Natural killer cell treated with Interleukin-12 subunit alpha and Interleukin-12 subunit beta and Interleukin-15 and Interleukin-18, amount 100 ng/mL, for 72 hours (primary cell): ENCODE measurements around the gene NFATC2IP. TPM values are rescaled to one million over a fixed set of nuclear protein-coding genes. Genes with fewer than 3 reads are reported as not detected.
A peak's percentile ranks its signal among the peaks of the same experiment; 100 is the strongest.
"Not testable (repeated sequence)": the region's sequence is repeated elsewhere in the genome, so short reads cannot be mapped to it uniquely, and the experiment has no call there.

ENCODE experiments used
- ATAC-seq, 2 donors: fragments of 150-1000 bp; cut with Tn5 transposase in 1 of 2; sonication (Bioruptor Pico), chemical (Tn5 transposase) in 1 of 2; 2 replicates each; pipeline ENCODE4 v1.10.0; 2021
- DNase-seq: peaks from one replicate; pipeline ENCODE4 v3.0.0; 2022; ENCODE audit warnings: low spot score
- H3K27ac Mint-ChIP-seq, 2 donors: 1 replicate in 1 of 2; 2 replicates in 1 of 2; pipeline ENCODE4 v1.8.0; 2022; ENCODE audit warnings: mixed read lengths in 2 of 2, mild to moderate bottlenecking in 1 of 2, moderate library complexity in 1 of 2
- H3K27me3 Mint-ChIP-seq, 2 donors: 1 replicate in 1 of 2; 2 replicates in 1 of 2; pipeline ENCODE4 v1.8.0; 2022; ENCODE audit warnings: mixed read lengths in 2 of 2
- H3K36me3 Mint-ChIP-seq: one replicate; pipeline ENCODE4 v1.8.0; 2022; ENCODE audit warnings: mixed read lengths
- H3K4me1 Mint-ChIP-seq, 2 donors: 1 replicate in 1 of 2; 2 replicates in 1 of 2; pipeline ENCODE4 v1.8.0; 2022; ENCODE audit warnings: low read depth in 2 of 2, mixed read lengths in 2 of 2, mild to moderate bottlenecking in 1 of 2
- H3K4me3 Mint-ChIP-seq: one replicate; pipeline ENCODE4 v1.8.0; 2022; ENCODE audit warnings: mixed read lengths
- H3K9me3 Mint-ChIP-seq: 2 replicates; pipeline ENCODE4 v1.8.0; 2022; ENCODE audit warnings: mixed read lengths
- total RNA-seq, 2 donors: library from RNA; stranded (reverse); gene quantifications; one replicate each; pipeline ENCODE4 v1.2.3, GENCODE V29; 2022

NFATC2IP gene
- total RNA-seq, 2 donors from 2014 or later: 95.4 to 153 TPM

GRCh38 chr16:28917095-28917494, 33.6 kb upstream of the NFATC2IP start:
- H3K27me3 Mint-ChIP-seq: no peaks in the 10 kb centered on the region
- no peaks in the 10 kb centered on the region for H3K9me3 Mint-ChIP-seq
- ATAC-seq (no peak), DNase-seq (no peak)
- H3K4me3 Mint-ChIP-seq: no peak overlapping the region
- peaks cover 19% of the 10 kb centered on the region for H3K36me3 Mint-ChIP-seq
- H3K27ac Mint-ChIP-seq: no peak overlapping the region
- H3K4me1 Mint-ChIP-seq: peaks cover 4 to 5% of the 10 kb centered on the region in 2 donors

GRCh38 chr16:28918698-28919097, 32.0 kb upstream of the NFATC2IP start:
- no peak for DNase-seq
- Mint-ChIP-seq H3K4me1 (peaks cover 8 to 10% of the 10 kb centered on the region in 2 donors), H3K4me3 (no peak overlapping the region), H3K9me3 (no peaks in the 10 kb centered on the region), H3K27ac (no peak overlapping the region), H3K27me3 (no peaks in the 10 kb centered on the region), H3K36me3 (peaks cover 19% of the 10 kb centered on the region)
- no peak for ATAC-seq

GRCh38 chr16:28923231-28923587, 27.5 kb upstream of the NFATC2IP start:
- peak overlapping the region; percentile 93 for H3K4me3 Mint-ChIP-seq
- H3K36me3 Mint-ChIP-seq: peaks cover 5% of the 10 kb centered on the region
- no peaks in the 10 kb centered on the region for H3K9me3 Mint-ChIP-seq
- H3K27me3 Mint-ChIP-seq: no peaks in the 10 kb centered on the region
- ATAC-seq (no peak), DNase-seq (no peak)
- H3K4me1 Mint-ChIP-seq: peaks cover 29 to 32% of the 10 kb centered on the region in 2 donors
- peak overlapping the region; percentile 98 for H3K27ac Mint-ChIP-seq

- H3K4me1 Mint-ChIP-seq: peaks cover 29 to 32% of the 10 kb centered on the region in 2 donors
- H3K9me3 Mint-ChIP-seq: no peaks in the 10 kb centered on the region
- peaks cover 5% of the 10 kb centered on the region for H3K36me3 Mint-ChIP-seq
- no peak for ATAC-seq
- no peaks in the 10 kb centered on the region for H3K27me3 Mint-ChIP-seq
- no peak for DNase-seq
- H3K27ac Mint-ChIP-seq: peak overlapping the region; percentile 98
- H3K4me3 Mint-ChIP-seq: peak overlapping the region; percentile 93
These were observed 26.9 kb upstream of the NFATC2IP start for GRCh38 chr16:28923652-28924398.

GRCh38 chr16:28924399-28924761, 26.4 kb upstream of the NFATC2IP start:
- Mint-ChIP-seq H3K4me1 (peaks cover 29 to 32% of the 10 kb centered on the region in 2 donors), H3K27me3 (no peaks in the 10 kb centered on the region), H3K27ac (peak overlapping the region; percentile 98)

GRCh38 chr16:28924762-28925385, 25.9 kb upstream of the NFATC2IP start, which contains the start of gene RABEP2:
Gene RABEP2, minus strand, starts transcription at chr16:28925238. Its CDS starts 75 bp downstream, at chr16:28925163.
- peaks cover 29 to 32% of the 10 kb centered on the region in 2 donors for H3K4me1 Mint-ChIP-seq
- H3K27me3 Mint-ChIP-seq: no peaks in the 10 kb centered on the region
- peaks cover 5% of the 10 kb centered on the region for H3K36me3 Mint-ChIP-seq
- H3K9me3 Mint-ChIP-seq: no peaks in the 10 kb centered on the region
- ATAC-seq (peak; percentile 92), DNase-seq (peak; percentile 93)
- peak within 1 kb of the TSS; percentile 93 for H3K4me3 Mint-ChIP-seq
- H3K27ac Mint-ChIP-seq: peak within 1 kb of the TSS; percentile 98

More at GRCh38 chr16:28924399-28924761, 26.4 kb upstream of the NFATC2IP start:
- no peak for DNase-seq
- no peaks in the 10 kb centered on the region for H3K9me3 Mint-ChIP-seq
- ATAC-seq: no peak
- peaks cover 5% of the 10 kb centered on the region for H3K36me3 Mint-ChIP-seq
- H3K4me3 Mint-ChIP-seq: peak overlapping the region; percentile 93

- Mint-ChIP-seq H3K9me3 (no peaks in the 10 kb centered on the region), H3K36me3 (peaks cover 5% of the 10 kb centered on the region), H3K27ac (peak overlapping the region; percentile 98), H3K4me3 (peak overlapping the region; percentile 93), H3K27me3 (no peaks in the 10 kb centered on the region), H3K4me1 (peaks cover 34 to 38% of the 10 kb centered on the region in 2 donors)
- ATAC-seq (peak; percentile 86 to 90), DNase-seq (peak; percentile 97)
These were observed 25.1 kb upstream of the NFATC2IP start for GRCh38 chr16:28925386-28926228.

GRCh38 chr16:28926284-28926683, 24.5 kb upstream of the NFATC2IP start:
- not testable (repeated sequence) for ATAC-seq, DNase-seq, H3K9me3 Mint-ChIP-seq, H3K36me3 Mint-ChIP-seq, H3K27me3 Mint-ChIP-seq
- Mint-ChIP-seq H3K27ac (peak overlapping the region; percentile 98), H3K4me3 (peak overlapping the region; percentile 93), H3K4me1 (peaks cover 35 to 39% of the 10 kb centered on the region in 2 donors)

GRCh38 chr16:28927815-28928214, 22.9 kb upstream of the NFATC2IP start:
- ATAC-seq (no peak), DNase-seq (no peak)
- Mint-ChIP-seq H3K27ac (no peak overlapping the region), H3K9me3 (no peaks in the 10 kb centered on the region), H3K27me3 (no peaks in the 10 kb centered on the region), H3K36me3 (no peaks in the 10 kb centered on the region), H3K4me1 (peaks cover 34 to 37% of the 10 kb centered on the region in 2 donors), H3K4me3 (no peak overlapping the region)

GRCh38 chr16:28930203-28930602, 20.5 kb upstream of the NFATC2IP start:
- Mint-ChIP-seq H3K9me3 (no peaks in the 10 kb centered on the region), H3K27ac (peak overlapping the region; percentile 89 to 95), H3K36me3 (no peaks in the 10 kb centered on the region), H3K4me3 (no peak overlapping the region), H3K4me1 (peaks cover 24 to 31% of the 10 kb centered on the region in 2 donors), H3K27me3 (no peaks in the 10 kb centered on the region)
- ATAC-seq: no peak
- no peak for DNase-seq

- H3K4me3 Mint-ChIP-seq: peak overlapping the region; percentile 54
- no peaks in the 10 kb centered on the region for H3K36me3 Mint-ChIP-seq
- ATAC-seq: peak; percentile 71 to 84
- H3K27me3 Mint-ChIP-seq: no peaks in the 10 kb centered on the region
- no peaks in the 10 kb centered on the region for H3K9me3 Mint-ChIP-seq
- peaks cover 22 to 32% of the 10 kb centered on the region in 2 donors for H3K4me1 Mint-ChIP-seq
- H3K27ac Mint-ChIP-seq: peak overlapping the region; percentile 89 to 95
- peak; percentile 74 for DNase-seq
These were observed 20.1 kb upstream of the NFATC2IP start for GRCh38 chr16:28930652-28931051.

- H3K27ac Mint-ChIP-seq: peak within 1 kb of the TSS; percentile 89 to 95
- H3K27me3 Mint-ChIP-seq: no peaks in the 10 kb centered on the region
- DNase-seq: no peak
- peaks cover 25 to 32% of the 10 kb centered on the region in 2 donors for H3K4me1 Mint-ChIP-seq
- no peaks in the 10 kb centered on the region for H3K9me3 Mint-ChIP-seq
- H3K36me3 Mint-ChIP-seq: no peaks in the 10 kb centered on the region
- peak within 1 kb of the TSS; percentile 54 for H3K4me3 Mint-ChIP-seq
- ATAC-seq: no peak
These were observed 18.9 kb upstream of the NFATC2IP start, which contains the start of gene CD19 for GRCh38 chr16:28931801-28932225. Gene CD19, plus strand, starts transcription at chr16:28931971. Its CDS starts 30 bp downstream, at chr16:28932001.

GRCh38 chr16:28932339-28933141, 18.2 kb upstream of the NFATC2IP start:
- peaks cover 26 to 33% of the 10 kb centered on the region in 2 donors for H3K4me1 Mint-ChIP-seq
- no peak for ATAC-seq
- peak overlapping the region in 1 of 2 donors; percentile 95 for H3K27ac Mint-ChIP-seq
- no peaks in the 10 kb centered on the region for H3K27me3 Mint-ChIP-seq
- no peak overlapping the region for H3K4me3 Mint-ChIP-seq
- no peaks in the 10 kb centered on the region for H3K36me3 Mint-ChIP-seq
- DNase-seq: no peak
- H3K9me3 Mint-ChIP-seq: no peaks in the 10 kb centered on the region
